Thyroid gland (tissue), 4 donors: ENCODE measurements around the gene WDR4. TPM values are rescaled to one million over a fixed set of nuclear protein-coding genes. Genes with fewer than 3 reads are reported as not detected.
"Not testable (repeated sequence)": the region's sequence is repeated elsewhere in the genome, so short reads cannot be mapped to it uniquely, and the experiment has no call there.

Experiments used
- DNase-seq, 2 donors: peaks; one replicate each; pipeline ENCODE4 v3.0.0-alpha.2; 2019
- H3K27ac ChIP-seq, 3 donors: fragments of 200-600 bp; sonication (generic); 1 replicate in 2 of 3; 2 replicates in 1 of 3; pipeline ENCODE4 v1.5.1; 2016 to 2019; ENCODE audit warnings: mild to moderate bottlenecking in 1 of 3, moderate library complexity in 1 of 3
- H3K27me3 ChIP-seq: fragments of 200-600 bp; sonication (generic); one replicate; pipeline ENCODE4 v1.5.1; 2019
- H3K36me3 ChIP-seq, 2 donors: fragments of 200-600 bp; sonication (generic); one replicate each; pipeline ENCODE4 v1.5.1; 2016 to 2019
- H3K4me1 ChIP-seq, 2 donors: fragments of 200-600 bp; sonication (generic); one replicate each; pipeline ENCODE4 v1.5.1; 2017 to 2019
- H3K4me3 ChIP-seq, 3 donors: fragments of 200-600 bp; sonication (generic); replicated peaks in 1 of 3; 1 replicate in 2 of 3; 2 replicates in 1 of 3; pipeline ENCODE4 v1.5.1; 2016; ENCODE audit warnings: mild to moderate bottlenecking in 1 of 3
- H3K9me3 ChIP-seq: fragments of 200-600 bp; sonication (generic); one replicate; pipeline ENCODE4 v1.5.1; 2017
- CTCF ChIP-seq, 6 experiments: fragments of 200-600 bp in 3 of 6; fragments of 450-650 bp in 3 of 6; sonication (generic) in 3 of 6; IDR thresholded peaks; one replicate each; pipeline ENCODE4 v1.5.1; 2016 to 2019; ENCODE audit warnings: antibody characterized with exemption in 6 of 6, mild to moderate bottlenecking in 2 of 6, inconsistent platforms in 1 of 6, moderate library complexity in 1 of 6
- POLR2A ChIP-seq, 2 donors: fragments of 450-650 bp; IDR thresholded peaks; one replicate each; pipeline ENCODE4 v1.6.1; 2017; ENCODE audit warnings: antibody characterized with exemption in 2 of 2, mild to moderate bottlenecking in 2 of 2, moderate library complexity in 1 of 2
- WGBS, 2 donors: methylation state at CpG; one replicate each; pipeline ENCODE4 v1.1.5; 2017; 5-methylcytosine and 5-hydroxymethylcytosine counted together
- intact Hi-C: fragments of 100-400 bp; cut with DNase I; formaldehyde crosslinking; loops from one replicate; pipeline ENCODE4 v1.15.1; 2023
- total RNA-seq, 4 donors: library from RNA; depleted of rRNA; stranded (reverse); fragments of >200 nt; gene quantifications; one replicate each; pipeline ENCODE4 v1.2.3, GENCODE V29; 2016

The WDR4 gene
- total RNA-seq, 4 donors from 2014 or later: 8.1 to 13.2 (median 10.9) TPM

- no peak for DNase-seq
- TF ChIP-seq POLR2A (IDR thresholded peaks at IDR 0.05): no peak
- TF ChIP-seq CTCF (IDR thresholded peaks at IDR 0.05): no peak
- no peak overlapping the region for H3K4me3 ChIP-seq
- H3K27ac ChIP-seq: no peak overlapping the region
- H3K9me3 ChIP-seq: no peaks in the 10 kb centered on the region
- intact Hi-C loops: loop anchor here (10.0 kb wide), 1 partner anchor 64 kb away; no protein-coding TSS in a partner anchor
- H3K4me1 ChIP-seq: peaks cover 13 to 15% of the 10 kb centered on the region in 2 donors
- 95 to 96% methylated on average over 14 of the region's 14 CpGs for WGBS, 2 donors
- H3K27me3 ChIP-seq: no peaks in the 10 kb centered on the region
- peaks cover 6 to 7% of the 10 kb centered on the region in 2 donors for H3K36me3 ChIP-seq
These were observed 38.8 kb downstream of the WDR4 start for GRCh38 chr21:42840411-42841155.

DNA sequence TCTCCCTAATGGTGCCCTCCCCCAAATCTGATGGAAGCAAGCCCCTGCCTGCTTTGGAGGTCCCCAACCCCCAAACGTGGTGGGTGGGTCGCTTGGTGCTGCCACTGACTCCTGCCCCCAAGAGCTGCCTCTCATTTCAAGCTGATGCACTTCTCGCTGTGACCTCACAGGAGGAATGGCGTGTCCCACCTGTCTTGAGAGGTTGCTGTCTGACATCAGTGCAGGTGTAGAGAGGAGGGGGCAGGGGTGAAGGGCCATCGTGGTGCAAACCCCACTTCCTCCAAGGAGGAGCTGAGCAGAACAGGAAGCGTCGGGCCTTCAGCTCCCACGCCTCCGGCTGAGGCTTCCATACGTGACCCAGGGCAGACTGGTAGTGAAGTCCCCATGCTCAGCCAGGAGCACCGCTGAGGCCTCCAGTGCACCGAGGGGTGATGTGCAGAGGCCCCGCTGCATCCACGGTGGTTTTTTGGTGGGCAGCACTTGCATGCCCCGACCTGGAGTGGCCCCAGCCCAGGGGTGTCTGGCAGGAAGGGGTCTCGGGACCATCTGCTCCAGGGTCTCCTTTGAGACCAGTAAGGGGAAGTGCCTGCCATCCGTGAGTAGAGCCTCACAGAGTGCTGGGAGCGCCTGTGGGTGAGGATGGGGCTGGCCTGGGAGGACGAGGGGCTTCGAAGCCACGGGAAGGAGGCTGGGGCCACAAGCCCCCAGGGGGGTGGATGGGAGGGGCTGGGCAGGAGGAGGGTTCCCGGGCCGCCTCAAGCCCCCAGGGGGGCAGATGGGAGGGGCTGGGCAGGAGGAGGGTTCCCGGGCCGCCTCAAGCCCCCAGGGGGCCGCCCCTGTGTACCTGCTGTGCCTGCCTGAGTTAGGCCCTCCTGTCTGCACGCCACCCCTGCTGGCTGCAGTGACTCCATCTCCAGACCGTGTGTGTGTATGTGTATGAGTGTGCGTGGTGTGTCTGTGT, 39.8 kb downstream of the WDR4 start:
- Histone ChIP-seq H3K36me3 (peaks cover 6 to 7% of the 10 kb centered on the region in 2 donors), H3K27ac (no peak overlapping the region), H3K4me3 (no peak overlapping the region), H3K4me1 (peaks cover 2 to 5% of the 10 kb centered on the region in 2 donors), H3K27me3 (no peaks in the 10 kb centered on the region), H3K9me3 (no peaks in the 10 kb centered on the region)
- TF ChIP-seq CTCF (IDR thresholded peaks at IDR 0.05): no peak
- TF ChIP-seq POLR2A (IDR thresholded peaks at IDR 0.05): no peak
- WGBS, 2 donors: 88 to 89% methylated on average over 26 to 29 of the region's 29 CpGs
- no peak for DNase-seq
- intact Hi-C loops: loop anchor here (10.0 kb wide), 1 partner anchor 65 kb away; no protein-coding TSS in a partner anchor

DNA sequence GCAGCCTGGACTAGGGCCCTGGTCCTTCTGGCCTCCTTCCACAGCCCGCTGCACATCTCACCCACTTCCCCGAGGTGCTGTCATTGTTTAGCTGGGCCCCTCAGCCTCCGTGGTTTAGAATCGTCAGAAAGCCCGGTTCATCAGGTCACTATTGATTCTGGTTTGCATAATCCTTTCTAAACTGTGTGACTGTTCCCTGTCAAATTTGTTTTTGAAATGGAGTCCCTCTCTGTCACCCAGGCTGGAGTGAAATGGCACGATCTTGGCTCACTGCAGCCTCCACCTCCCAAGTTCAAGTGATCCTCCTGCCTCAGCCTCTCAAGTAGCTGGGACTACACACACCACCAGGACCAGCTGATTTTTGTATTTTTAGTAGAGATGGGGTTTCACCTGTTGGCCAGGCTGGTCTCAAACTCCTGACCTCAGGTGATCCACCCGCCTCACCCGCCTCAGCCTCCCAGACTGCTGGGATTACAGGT, 41.1 kb downstream of the WDR4 start:
- H3K4me3 ChIP-seq, H3K36me3 ChIP-seq, DNase-seq, H3K4me1 ChIP-seq, H3K9me3 ChIP-seq, H3K27ac ChIP-seq, H3K27me3 ChIP-seq, intact Hi-C loops: not testable (repeated sequence)
- WGBS, 2 donors: 64 to 70% methylated on average over 8 of the region's 8 CpGs

GRCh38 chr21:42837421-42838211, 41.7 kb downstream of the WDR4 start:
- TF ChIP-seq CTCF (IDR thresholded peaks at IDR 0.05): no peak
- no peak for TF ChIP-seq POLR2A (IDR thresholded peaks at IDR 0.05)
- DNase-seq: no peak
- Histone ChIP-seq H3K27ac (no peak overlapping the region), H3K4me3 (no peak overlapping the region), H3K4me1 (no peaks in the 10 kb centered on the region), H3K27me3 (no peaks in the 10 kb centered on the region), H3K36me3 (peaks cover 6 to 7% of the 10 kb centered on the region in 2 donors), H3K9me3 (no peaks in the 10 kb centered on the region)
- intact Hi-C loops: no loop called here
- 56 to 72% methylated on average over 13 to 35 of the region's 42 CpGs for WGBS, 2 donors

- WGBS, 2 donors: 68 to 70% methylated on average over 11 to 15 of the region's 15 CpGs
- Histone ChIP-seq H3K4me1 (no peaks in the 10 kb centered on the region), H3K9me3 (no peaks in the 10 kb centered on the region), H3K27ac (no peak overlapping the region), H3K36me3 (peaks cover 6 to 7% of the 10 kb centered on the region in 2 donors), H3K4me3 (no peak overlapping the region), H3K27me3 (no peaks in the 10 kb centered on the region)
- no peak for DNase-seq
- intact Hi-C loops: no loop called here
- no peak for TF ChIP-seq POLR2A (IDR thresholded peaks at IDR 0.05)
- no peak for TF ChIP-seq CTCF (IDR thresholded peaks at IDR 0.05)
These were observed 42.5 kb downstream of the WDR4 start for GRCh38 chr21:42836767-42837301.
